ENCODE data around the gene HSPA1L.

HSPA1L gene

DNA sequence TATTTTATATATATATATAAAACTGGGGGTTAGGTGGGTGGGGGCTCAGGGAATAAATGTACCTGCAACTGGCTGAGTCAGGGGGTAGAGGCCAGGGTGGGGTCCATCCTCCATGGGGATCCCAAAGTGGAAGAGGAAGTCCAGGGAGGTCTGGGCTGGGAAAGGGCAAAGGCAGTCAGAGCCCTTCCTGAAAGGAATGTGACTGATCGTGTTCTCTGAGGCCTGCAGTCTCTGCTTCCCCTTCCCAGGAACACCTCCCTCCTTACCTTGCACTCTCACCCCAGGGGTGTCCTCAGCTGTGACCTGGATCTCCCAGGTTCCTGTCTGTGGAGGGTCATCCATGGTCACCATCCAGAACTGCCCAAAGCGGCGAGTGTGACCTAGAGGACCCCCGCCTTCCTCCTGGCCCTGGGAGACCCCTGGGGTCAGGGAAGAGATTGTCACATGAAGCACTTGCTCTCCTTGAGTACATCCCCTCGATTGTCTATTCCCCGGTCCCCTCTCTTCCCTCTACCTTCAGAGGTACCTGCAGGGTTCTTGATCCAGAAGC is 47.9 kb downstream of the HSPA1L start:
- DNase-seq: no peak

DNA sequence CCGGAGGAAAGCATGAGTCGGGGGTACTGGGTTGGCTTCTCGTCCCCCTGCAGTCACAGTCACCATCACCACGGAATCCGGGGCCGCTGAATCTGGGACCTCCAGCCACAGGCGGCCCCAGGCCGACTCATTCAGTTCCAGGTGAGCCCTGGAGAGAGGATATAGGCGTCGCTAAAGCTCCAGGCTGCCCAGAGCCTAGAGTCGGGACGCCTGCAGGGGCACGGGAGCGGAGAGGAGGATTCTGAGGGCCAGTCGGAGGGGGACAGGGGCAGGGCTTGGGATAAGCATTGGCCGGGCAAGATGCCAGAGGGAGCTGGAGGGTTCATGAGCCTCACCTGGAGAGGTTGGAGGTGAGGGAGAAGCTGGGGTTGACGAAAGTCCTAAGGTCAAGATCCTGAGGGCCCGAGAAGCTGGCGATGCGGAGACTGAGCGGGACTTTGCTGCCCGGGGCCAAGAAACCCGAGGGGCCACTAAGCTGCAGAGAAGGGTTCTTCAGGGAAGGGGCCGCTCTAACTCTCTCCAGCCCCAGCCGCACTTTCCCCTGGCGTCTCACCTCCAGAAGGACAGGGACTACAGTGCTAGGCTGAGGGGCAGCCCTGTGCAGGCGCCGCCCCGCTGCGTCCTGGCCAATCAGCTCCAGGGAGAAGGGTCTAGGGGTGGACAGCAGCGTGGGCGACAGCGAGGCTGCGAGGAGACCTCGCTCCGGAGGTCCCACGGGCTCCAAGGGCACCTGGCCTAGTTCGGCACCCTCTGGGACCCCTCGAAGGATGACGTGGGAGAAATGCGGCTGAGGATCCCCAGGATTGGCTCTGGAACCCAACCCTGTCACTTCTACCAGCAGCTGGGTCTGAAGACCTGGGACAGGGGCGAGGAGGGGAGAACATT is 48.9 kb downstream of the HSPA1L start:
- DNase-seq: no peak

DNA sequence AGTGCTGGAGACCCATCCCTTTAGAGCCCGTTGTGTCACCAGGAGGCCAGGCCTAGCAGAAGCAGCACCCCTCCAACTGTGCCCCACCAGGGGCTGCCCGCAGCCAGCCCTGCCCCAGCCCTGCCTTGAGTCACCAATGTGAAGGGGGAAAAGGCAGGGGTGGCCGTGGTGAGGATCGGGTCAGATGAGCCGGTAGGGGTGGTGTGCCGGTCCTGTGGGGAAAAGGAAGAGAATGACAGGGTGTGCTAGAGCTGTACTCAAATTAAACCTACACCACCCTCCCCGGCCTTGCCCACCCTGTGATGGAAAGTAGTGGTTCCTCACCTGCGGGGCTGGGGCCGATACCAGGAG is 49.5 kb downstream of the HSPA1L start:
- DNase-seq: no peak

DNA sequence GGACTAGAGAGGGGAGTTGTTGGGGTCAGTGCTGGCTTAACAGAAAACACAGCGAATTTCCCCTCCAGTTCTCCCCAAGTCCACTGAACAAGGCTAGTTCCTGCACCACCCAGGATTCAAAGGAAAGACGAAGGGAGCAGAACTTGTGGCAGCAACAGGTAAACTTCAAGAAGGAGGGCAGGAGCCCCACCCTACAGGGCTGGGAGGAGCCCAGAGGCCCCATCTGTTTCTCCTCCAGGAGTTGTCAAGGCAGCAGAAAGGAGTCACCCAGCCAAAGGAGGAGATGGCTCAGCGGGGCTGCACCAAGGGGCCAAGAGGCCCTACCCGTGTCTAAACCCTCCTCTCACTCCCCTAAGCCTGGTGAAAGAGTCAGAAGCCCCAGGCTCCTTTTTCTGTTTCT is 50.9 kb downstream of the HSPA1L start:
- no peak for DNase-seq

DNA sequence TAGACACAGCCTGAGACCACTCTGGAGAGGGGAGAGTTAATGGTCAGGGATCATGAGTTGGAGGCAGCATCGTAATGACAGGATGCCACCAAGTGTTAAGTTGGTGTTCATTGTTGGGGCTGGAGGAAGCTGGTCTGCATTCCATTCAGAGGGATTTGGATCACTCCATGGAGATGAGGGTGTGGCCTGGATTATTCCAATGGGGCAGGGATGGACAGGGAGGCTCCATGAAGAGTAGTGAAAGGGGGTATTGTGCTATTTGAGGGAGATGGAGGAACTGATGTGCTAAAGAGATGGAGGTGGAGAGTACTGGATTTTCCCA is 51.5 kb downstream of the HSPA1L start:
- peak in 7 of 58 donors; percentile 5 to 50 (median 18) for DNase-seq

DNA sequence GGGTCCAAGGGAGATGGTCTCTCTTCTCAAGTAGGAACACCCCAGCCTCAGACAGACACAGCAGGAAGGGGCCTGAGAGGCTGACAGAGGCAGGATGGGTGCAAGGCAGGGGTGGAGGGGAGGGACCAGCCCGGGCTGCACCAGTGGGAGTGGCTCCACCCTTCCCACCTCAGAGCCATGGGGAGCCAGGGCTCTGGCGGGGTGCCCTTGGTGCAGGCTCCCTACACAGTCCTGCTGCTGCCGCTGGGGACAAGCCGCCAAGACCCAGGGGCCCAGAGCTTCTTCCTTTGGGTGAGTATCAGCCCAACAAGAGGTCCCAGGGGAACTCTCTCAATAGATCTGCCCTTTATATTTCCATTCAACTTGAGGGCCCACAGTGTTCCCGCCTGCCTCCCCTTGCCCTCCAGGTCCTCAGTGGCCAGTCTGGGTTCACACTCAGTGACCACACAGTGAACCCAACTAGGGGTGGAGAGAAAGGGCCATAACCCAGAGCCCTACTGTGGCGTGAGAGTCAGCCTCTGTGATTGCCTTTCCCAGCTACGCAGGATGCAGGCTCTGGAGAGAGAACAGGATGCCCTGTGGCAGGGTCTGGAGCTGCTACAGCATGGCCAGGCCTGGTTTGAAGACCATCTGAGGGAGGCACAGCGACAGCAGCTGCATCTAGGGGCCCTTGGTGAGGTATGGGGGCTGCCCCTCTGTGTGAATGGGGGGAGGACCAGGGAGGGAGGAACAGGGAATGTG is 52.0 kb downstream of the HSPA1L start:
- DNase-seq: no peak

DNA sequence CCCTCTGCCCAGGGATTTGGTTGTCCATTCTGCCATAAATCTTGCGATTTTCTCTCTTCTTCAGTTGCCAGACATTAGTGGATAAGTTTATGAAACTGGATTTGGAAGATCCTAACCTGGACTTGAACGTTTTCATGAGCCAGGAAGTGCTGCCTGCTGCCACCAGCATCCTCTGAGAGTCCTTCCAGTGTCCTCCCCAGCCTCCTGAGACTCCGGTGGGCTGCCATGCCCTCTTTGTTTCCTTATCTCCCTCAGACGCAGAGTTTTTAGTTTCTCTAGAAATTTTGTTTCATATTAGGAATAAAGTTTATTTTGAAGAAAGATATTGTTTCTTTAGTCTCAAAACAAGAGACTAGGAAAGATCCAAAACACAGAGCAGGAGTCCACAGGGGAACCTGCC is 52.7 kb downstream of the HSPA1L start, which contains the start of gene SAPCD1:
Gene SAPCD1, plus strand, starts transcription at position 301 of the 400 bp plus-strand sequence. CDS start 399 bp downstream, outside the sequence.
- no peak for DNase-seq

DNA sequence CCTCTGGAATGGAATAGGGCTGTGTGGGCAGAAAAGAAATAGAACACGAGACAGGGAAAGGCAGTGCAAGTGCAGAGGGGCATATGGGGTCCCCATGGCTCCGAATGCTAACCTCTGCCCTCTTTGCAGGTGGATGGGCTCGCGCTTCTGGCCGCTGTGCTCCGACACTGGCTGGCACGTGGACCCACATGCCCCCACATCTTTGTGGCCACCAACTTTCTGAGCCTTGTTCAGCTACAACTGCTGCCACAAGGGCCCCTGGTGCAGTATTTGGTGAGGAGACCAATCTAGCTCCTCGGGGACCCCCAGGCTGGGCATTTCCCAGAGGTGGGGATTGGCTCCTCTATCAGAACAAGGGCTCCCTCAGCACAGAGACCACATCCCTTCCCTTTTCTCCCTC is 53.7 kb downstream of the HSPA1L start:
- no peak for DNase-seq

DNA sequence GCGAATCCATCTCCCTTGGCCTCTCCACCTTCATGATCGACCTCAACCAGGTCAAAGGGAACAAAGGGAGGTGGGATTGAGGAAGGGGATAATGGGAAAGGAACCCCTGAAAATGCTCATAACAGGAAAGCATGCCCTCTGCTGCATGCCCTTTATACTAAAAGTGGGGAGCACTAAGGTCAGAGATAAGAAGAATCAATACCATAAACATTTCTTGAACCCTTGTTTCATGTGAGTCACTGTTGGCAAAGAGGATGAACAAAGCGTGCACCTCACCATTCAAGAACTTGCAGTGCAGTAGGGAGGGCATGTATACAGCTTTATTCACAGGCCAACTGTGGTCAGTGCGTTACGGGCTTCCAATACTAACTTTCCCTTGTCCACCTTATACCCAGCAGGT is 54.3 kb downstream of the HSPA1L start:
- no peak for DNase-seq
